BJ (cell line): ENCODE data around the gene C1orf87. TPM values are rescaled to one million over a fixed set of nuclear protein-coding genes. Genes with fewer than 3 reads are reported as not detected.

Experiments
- CTCF ChIA-PET: fragments of 350-600 bp; formaldehyde crosslinking; extraction: SDS; loops from one replicate; lab custom pipeline; 2021; ENCODE audit warnings: antibody characterized with exemption, inconsistent platforms; lab: Yijun Ruan, JAX
- POLR2A ChIA-PET: fragments of 300-600 bp; sonication (Branson Sonifier 250); formaldehyde crosslinking; extraction: SDS; loops from one replicate; lab custom pipeline; 2021; ENCODE audit warnings: antibody characterized with exemption; lab: Charles Lee
- DNase-seq: peaks from one replicate; pipeline ENCODE4 v3.0.0-alpha.2; 2011; ENCODE audit warnings: low read depth
- H3K27me3 ChIP-seq: 2 replicates; pipeline ENCODE4 v1.6.0; 2011; ENCODE audit warnings: low read length; ENCODE audit not compliant: control insufficient read depth, insufficient read depth
- H3K36me3 ChIP-seq: 2 replicates; pipeline ENCODE4 v1.5.1; 2011; ENCODE audit warnings: low read length; ENCODE audit not compliant: control insufficient read depth, insufficient read depth
- H3K4me3 ChIP-seq: 2 replicates; pipeline ENCODE4 v1.5.1; 2011; ENCODE audit warnings: low read depth, mild to moderate bottlenecking, control low read depth, low read length
- CTCF ChIP-seq: IDR thresholded peaks from 2 replicates; pipeline ENCODE4 v1.5.1; 2011; ENCODE audit warnings: low read depth, mild to moderate bottlenecking, control low read depth, inconsistent platforms, low read length, moderate library complexity; ENCODE audit not compliant: insufficient read depth
- polyA plus RNA-seq: library from polyadenylated mRNA; depleted of rRNA; stranded (reverse); fragments of >200 nt; gene quantifications from 2 replicates; pipeline ENCODE4 v1.2.3, GENCODE V29; 2011

C1orf87 gene
- polyA plus RNA-seq, 1 experiment, result not detected

- no peaks in the 10 kb centered on the region for H3K36me3 ChIP-seq
- ChIA-PET POLR2A (no interaction called here), CTCF (interaction anchor here (0.5 to 2.5 kb wide), 2 partner anchors 10 to 240 kb away, joined by 3 to 8 read pairs; no protein-coding TSS in a partner anchor)
- no peak overlapping the region for H3K4me3 ChIP-seq
- no peak for TF ChIP-seq CTCF
- H3K27me3 ChIP-seq, result 0 out of 2 replicates have a peak, but pooled peaks cover 2% of the 10 kb centered on the region
- no peak for DNase-seq
These were observed 86.9 kb downstream of the C1orf87 start for GRCh38 chr1:59986516-59987310.

- no peak for DNase-seq
- no peak overlapping the region for H3K4me3 ChIP-seq
- no peak for TF ChIP-seq CTCF
- ChIA-PET CTCF (interaction anchor here (0.5 to 2.5 kb wide), 4 partner anchors 9 to 1057 kb away, joined by 3 to 8 read pairs (median 4); no protein-coding TSS in a partner anchor), POLR2A (interaction anchor here (0.5 kb wide), 1 partner anchor 1442 kb away, joined by 3 read pairs; no protein-coding TSS in a partner anchor)
- H3K27me3 ChIP-seq, result peaks cover 4% of the 10 kb centered on the region; the same call in 1 of the 2 replicates
- H3K36me3 ChIP-seq, result no peaks in the 10 kb centered on the region
These were observed 87.6 kb downstream of the C1orf87 start for GRCh38 chr1:59985911-59986515.

- no peak for DNase-seq
- Histone ChIP-seq H3K27me3 (peaks cover 4% of the 10 kb centered on the region), H3K4me3 (no peak overlapping the region), H3K36me3 (no peaks in the 10 kb centered on the region)
- no peak for TF ChIP-seq CTCF
- ChIA-PET POLR2A (no interaction called here), CTCF (interaction anchor here (0.9 to 3.5 kb wide), 4 partner anchors 8 to 1063 kb away, joined by 4 to 23 read pairs (median 4); no protein-coding TSS in a partner anchor)
These were observed 93.9 kb downstream of the C1orf87 start for GRCh38 chr1:59979666-59980065.

- TF ChIP-seq CTCF, result no peak
- no peak for DNase-seq
- ChIA-PET CTCF (interaction anchor here (0.9 to 1.6 kb wide), 3 partner anchors 12 to 1064 kb away, joined by 4 read pairs; no protein-coding TSS in a partner anchor), POLR2A (no interaction called here)
- Histone ChIP-seq H3K4me3 (no peak overlapping the region), H3K27me3 (peaks cover 4% of the 10 kb centered on the region), H3K36me3 (no peaks in the 10 kb centered on the region)
These were observed 95.1 kb downstream of the C1orf87 start for GRCh38 chr1:59978511-59978910.

GRCh38 chr1:59978026-59978425 lies 95.5 kb downstream of the C1orf87 start:
- no peak overlapping the region for H3K4me3 ChIP-seq
- POLR2A ChIA-PET, result no interaction called here
- no peak for DNase-seq

More at GRCh38 chr1:59978026-59978425, 95.5 kb downstream of the C1orf87 start:
- CTCF ChIA-PET, result interaction anchor here (0.6 to 7.7 kb wide), 3 partner anchors 13 to 1258 kb away, joined by 3 to 65 read pairs (median 3); no protein-coding TSS in a partner anchor
- H3K36me3 ChIP-seq, result no peaks in the 10 kb centered on the region
- peaks cover 4% of the 10 kb centered on the region for H3K27me3 ChIP-seq
- no peak for TF ChIP-seq CTCF
